ENCODE measurements around the gene CMTM2.

Gene CMTM2

GRCh38 chr16:66612422-66612821 is 33.2 kb downstream of the CMTM2 start:
- H3K9me2 ChIP-seq (replicated peaks; ENCODE audit: insufficient read depth, low read length) = no peaks in the 10 kb centered on the region
- no peak overlapping the region for H3K4me2 ChIP-seq (ENCODE audit: low read depth, low read length, poor library complexity, severe bottlenecking)
- H3K9ac ChIP-seq (ENCODE audit: low read length) = no peak overlapping the region
- H3K27ac ChIP-seq (ENCODE audit: low read depth, low read length) = no peak overlapping the region
- H4K20me1 ChIP-seq (ENCODE audit: low read depth, low read length) = no peaks in the 10 kb centered on the region
- H3K4me3 ChIP-seq (ENCODE audit: insufficient read depth, low read length, poor library complexity, severe bottlenecking) = no peak overlapping the region
- no peak for TF ChIP-seq CTCF (IDR thresholded peaks at IDR 0.05; ENCODE audit: insufficient read depth, low read length, poor library complexity, severe bottlenecking)
- TF ChIP-seq EZH2phosphoT487 (conservative IDR thresholded peaks at IDR 0.05; ENCODE audit: low read length) = no peak
- no peaks in the 10 kb centered on the region for H3K9me3 ChIP-seq (ENCODE audit: insufficient read depth, low read length)
- H2AFZ ChIP-seq (ENCODE audit: low read depth, low read length, severe bottlenecking) = no peak overlapping the region
- no peaks in the 10 kb centered on the region for H3K79me2 ChIP-seq (ENCODE audit: insufficient read depth, low read length)
- H3K36me3 ChIP-seq (ENCODE audit: low read length) = no peaks in the 10 kb centered on the region
- no peaks in the 10 kb centered on the region for H3K27me3 ChIP-seq (ENCODE audit: low read length)
- no peaks in the 10 kb centered on the region for H3F3A ChIP-seq (ENCODE audit: insufficient read depth)

- TF ChIP-seq CTCF (IDR thresholded peaks at IDR 0.05; ENCODE audit: insufficient read depth, low read length, poor library complexity, severe bottlenecking) (no peak), EZH2phosphoT487 (conservative IDR thresholded peaks at IDR 0.05; ENCODE audit: low read length) (no peak)
- Histone ChIP-seq H3K9me2 (replicated peaks; ENCODE audit: insufficient read depth, low read length) (no peaks in the 10 kb centered on the region), H3K4me3 (ENCODE audit: insufficient read depth, low read length, poor library complexity, severe bottlenecking) (no peak overlapping the region), H3K27me3 (ENCODE audit: low read length) (no peaks in the 10 kb centered on the region), H3K9me3 (ENCODE audit: insufficient read depth, low read length) (no peaks in the 10 kb centered on the region), H3K4me2 (ENCODE audit: low read depth, low read length, poor library complexity, severe bottlenecking) (no peak overlapping the region), H3K27ac (ENCODE audit: low read depth, low read length) (no peak overlapping the region), H3F3A (ENCODE audit: insufficient read depth) (no peaks in the 10 kb centered on the region), H3K36me3 (ENCODE audit: low read length) (no peaks in the 10 kb centered on the region), H2AFZ (ENCODE audit: low read depth, low read length, severe bottlenecking) (no peak overlapping the region), H3K79me2 (ENCODE audit: insufficient read depth, low read length) (no peaks in the 10 kb centered on the region), H3K9ac (ENCODE audit: low read length) (no peak overlapping the region), H4K20me1 (ENCODE audit: low read depth, low read length) (no peaks in the 10 kb centered on the region)
Observed at GRCh38 chr16:66614161-66614802, 35.0 kb downstream of the CMTM2 start.

GRCh38 chr16:66616169-66616568 is 36.9 kb downstream of the CMTM2 start:
- Histone ChIP-seq H3K27me3 (ENCODE audit: low read length) (no peaks in the 10 kb centered on the region), H3K36me3 (ENCODE audit: low read length) (no peaks in the 10 kb centered on the region), H3K27ac (ENCODE audit: low read depth, low read length) (no peak overlapping the region), H4K20me1 (ENCODE audit: low read depth, low read length) (no peaks in the 10 kb centered on the region), H3K4me3 (ENCODE audit: insufficient read depth, low read length, poor library complexity, severe bottlenecking) (no peak overlapping the region), H3K4me2 (ENCODE audit: low read depth, low read length, poor library complexity, severe bottlenecking) (no peak overlapping the region), H3K79me2 (ENCODE audit: insufficient read depth, low read length) (no peaks in the 10 kb centered on the region), H3F3A (ENCODE audit: insufficient read depth) (no peaks in the 10 kb centered on the region), H3K9ac (ENCODE audit: low read length) (no peak overlapping the region), H3K9me3 (ENCODE audit: insufficient read depth, low read length) (no peaks in the 10 kb centered on the region), H3K9me2 (replicated peaks; ENCODE audit: insufficient read depth, low read length) (no peaks in the 10 kb centered on the region), H2AFZ (ENCODE audit: low read depth, low read length, severe bottlenecking) (no peak overlapping the region)
- TF ChIP-seq CTCF (IDR thresholded peaks at IDR 0.05; ENCODE audit: insufficient read depth, low read length, poor library complexity, severe bottlenecking) = no peak
- no peak for TF ChIP-seq EZH2phosphoT487 (conservative IDR thresholded peaks at IDR 0.05; ENCODE audit: low read length)
